Cerebellar cortex (tissue), 1 donor: ENCODE measurements around the gene CHSY3.

Experiments
- DNase-seq: peaks from one replicate; pipeline ENCODE4 v3.0.0-alpha.2; 2015; ENCODE audit warnings: low spot score

CHSY3 gene

GRCh38 chr5:129904102-129904666 is at the start of gene CHSY3:
Gene CHSY3, plus strand, starts transcription at chr5:129904465.
- peak; percentile 5 for DNase-seq

GRCh38 chr5:129856325-129856724 is 47.9 kb upstream of the CHSY3 start:
- no peak for DNase-seq

GRCh38 chr5:129857116-129857515 is 47.1 kb upstream of the CHSY3 start:
- peak; percentile 4 for DNase-seq

- no peak for DNase-seq
Measured at GRCh38 chr5:129858131-129858675, 46.1 kb upstream of the CHSY3 start.

GRCh38 chr5:129884322-129884721 is 19.9 kb upstream of the CHSY3 start:
- DNase-seq: no peak

- no peak for DNase-seq
Measured at GRCh38 chr5:129899454-129899853, 4.8 kb upstream of the CHSY3 start.

- DNase-seq: no peak
Measured at GRCh38 chr5:129902816-129903215, 1.4 kb upstream of the CHSY3 start.

- no peak for DNase-seq
Measured at GRCh38 chr5:129903466-129904101, 681 bp upstream of the CHSY3 start.

GRCh38 chr5:129904667-129905472 is 605 bp downstream of the CHSY3 start:
- DNase-seq: no peak

GRCh38 chr5:129905473-129906176 is 1.4 kb downstream of the CHSY3 start:
- DNase-seq: no peak

GRCh38 chr5:129906177-129906887 is 2.1 kb downstream of the CHSY3 start:
- no peak for DNase-seq

- no peak for DNase-seq
Measured at GRCh38 chr5:129909225-129909624, 5.0 kb downstream of the CHSY3 start.

GRCh38 chr5:129912601-129913255 is 8.5 kb downstream of the CHSY3 start:
- DNase-seq: peak; percentile 12

- DNase-seq: no peak
Measured at GRCh38 chr5:129915415-129915814, 11.2 kb downstream of the CHSY3 start.

GRCh38 chr5:129917224-129917623 is 13.0 kb downstream of the CHSY3 start:
- DNase-seq: no peak

- no peak for DNase-seq
Measured at GRCh38 chr5:129921204-129921603, 16.9 kb downstream of the CHSY3 start.

- no peak for DNase-seq
Measured at GRCh38 chr5:129930221-129930620, 26.0 kb downstream of the CHSY3 start.

GRCh38 chr5:129935626-129936025 is 31.4 kb downstream of the CHSY3 start:
- no peak for DNase-seq

GRCh38 chr5:129938077-129938476 is 33.8 kb downstream of the CHSY3 start:
- DNase-seq: no peak

- DNase-seq: no peak
Measured at GRCh38 chr5:129943936-129944335, 39.7 kb downstream of the CHSY3 start.

- no peak for DNase-seq
Measured at GRCh38 chr5:129945028-129945427, 40.8 kb downstream of the CHSY3 start.
